Testis (tissue), 2 donors: ENCODE data around the gene PKHD1.

Source experiments
- CTCF ChIP-seq, 3 experiments: fragments of 450-650 bp in 2 of 3; fragments of 200-600 bp in 1 of 3; sonication (generic) in 1 of 3; IDR thresholded peaks; one replicate each; pipeline ENCODE4 v1.5.1; 2016 to 2019; ENCODE audit warnings: antibody characterized with exemption in 3 of 3, mild to moderate bottlenecking in 2 of 3, moderate library complexity in 1 of 3
- POLR2A ChIP-seq: fragments of 450-650 bp; IDR thresholded peaks from one replicate; pipeline ENCODE4 v1.6.1; 2017; ENCODE audit warnings: antibody characterized with exemption, mild to moderate bottlenecking, moderate library complexity

DNA sequence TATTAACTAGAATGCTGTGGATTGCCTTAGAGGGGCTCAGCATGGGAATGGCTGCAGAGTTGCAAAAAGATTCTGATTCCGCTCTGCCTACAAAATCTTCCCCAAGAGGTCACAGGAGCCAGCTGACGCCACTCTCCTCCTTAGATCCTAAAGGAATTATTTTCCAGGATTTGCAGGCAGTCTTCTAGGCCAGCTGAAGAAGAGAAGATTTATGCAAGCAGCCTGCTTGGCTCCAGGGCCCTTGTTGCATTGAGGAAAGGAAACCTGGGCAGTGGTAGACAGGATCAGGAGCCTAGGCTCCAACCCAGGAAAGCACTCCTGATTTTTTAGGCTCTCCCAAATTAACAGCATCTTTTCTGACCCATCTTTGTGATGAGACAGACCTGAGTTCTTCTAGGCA, 245.8 kb downstream of the PKHD1 start:
- no peak for TF ChIP-seq CTCF (IDR thresholded peaks at IDR 0.05)
- no peak for TF ChIP-seq POLR2A
